ENCODE data around the gene B3GAT3.
A peak's percentile ranks its signal among the peaks of the same experiment; 100 is the strongest.
"Not testable (repeated sequence)": the region's sequence is repeated elsewhere in the genome, so short reads cannot be mapped to it uniquely, and the experiment has no call there.

B3GAT3 gene

DNA sequence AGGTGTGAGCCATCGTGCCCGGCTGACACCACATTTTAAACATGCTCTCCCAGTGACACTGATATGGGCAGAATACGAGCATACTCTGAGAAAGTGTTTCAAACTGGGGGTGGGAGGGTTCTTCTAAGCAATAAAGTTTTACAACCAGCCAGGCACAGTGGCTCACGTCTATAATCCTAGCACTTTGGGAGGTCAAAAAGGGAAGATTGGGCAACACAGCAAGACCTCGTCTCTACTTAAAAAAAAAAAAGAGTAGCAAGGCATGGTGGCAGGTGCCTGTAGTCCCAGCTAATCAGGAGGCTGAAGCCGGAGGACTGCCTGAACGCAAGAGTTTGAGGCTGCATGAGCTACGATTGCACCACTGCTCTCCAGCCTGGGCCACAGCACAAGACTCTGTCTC lies 22.4 kb upstream of the B3GAT3 start:
- TF ChIP-seq, protein P1, sequence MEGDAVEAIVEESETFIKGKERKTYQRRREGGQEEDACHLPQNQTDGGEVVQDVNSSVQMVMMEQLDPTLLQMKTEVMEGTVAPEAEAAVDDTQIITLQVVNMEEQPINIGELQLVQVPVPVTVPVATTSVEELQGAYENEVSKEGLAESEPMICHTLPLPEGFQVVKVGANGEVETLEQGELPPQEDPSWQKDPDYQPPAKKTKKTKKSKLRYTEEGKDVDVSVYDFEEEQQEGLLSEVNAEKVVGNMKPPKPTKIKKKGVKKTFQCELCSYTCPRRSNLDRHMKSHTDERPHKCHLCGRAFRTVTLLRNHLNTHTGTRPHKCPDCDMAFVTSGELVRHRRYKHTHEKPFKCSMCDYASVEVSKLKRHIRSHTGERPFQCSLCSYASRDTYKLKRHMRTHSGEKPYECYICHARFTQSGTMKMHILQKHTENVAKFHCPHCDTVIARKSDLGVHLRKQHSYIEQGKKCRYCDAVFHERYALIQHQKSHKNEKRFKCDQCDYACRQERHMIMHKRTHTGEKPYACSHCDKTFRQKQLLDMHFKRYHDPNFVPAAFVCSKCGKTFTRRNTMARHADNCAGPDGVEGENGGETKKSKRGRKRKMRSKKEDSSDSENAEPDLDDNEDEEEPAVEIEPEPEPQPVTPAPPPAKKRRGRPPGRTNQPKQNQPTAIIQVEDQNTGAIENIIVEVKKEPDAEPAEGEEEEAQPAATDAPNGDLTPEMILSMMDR (conservative IDR thresholded peaks at IDR 0.05; ENCODE audit: low read depth, low read length), result no peak
- no peak overlapping the region for H3K4me3 ChIP-seq (ENCODE audit: low read length)
- no peak for DNase-seq (ENCODE audit: low read depth)

DNA sequence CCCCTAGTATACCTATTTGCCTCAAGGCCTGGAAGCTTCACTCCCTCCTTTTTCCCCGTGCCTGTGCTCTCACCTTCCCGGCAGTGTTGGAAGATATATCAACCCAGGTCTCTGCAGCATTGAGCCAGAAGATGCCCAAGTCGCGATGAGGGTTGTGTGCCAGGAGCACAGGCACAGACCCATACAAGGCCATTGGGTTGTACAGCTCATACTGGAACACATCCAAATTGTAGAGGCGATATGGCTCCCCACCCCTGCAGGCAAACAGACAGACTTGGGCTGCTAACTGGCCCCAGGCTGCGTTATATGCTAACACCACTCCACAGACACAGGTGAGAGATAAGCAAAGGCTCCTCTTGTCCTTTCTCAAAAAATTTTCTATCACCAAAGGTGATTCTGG lies 10.7 kb upstream of the B3GAT3 start:
- H3K4me3 ChIP-seq (ENCODE audit: low read length), result no peak overlapping the region
- DNase-seq (ENCODE audit: low read depth), result no peak
- TF ChIP-seq, protein P1 (conservative IDR thresholded peaks at IDR 0.05; ENCODE audit: low read depth, low read length), result no peak

DNA sequence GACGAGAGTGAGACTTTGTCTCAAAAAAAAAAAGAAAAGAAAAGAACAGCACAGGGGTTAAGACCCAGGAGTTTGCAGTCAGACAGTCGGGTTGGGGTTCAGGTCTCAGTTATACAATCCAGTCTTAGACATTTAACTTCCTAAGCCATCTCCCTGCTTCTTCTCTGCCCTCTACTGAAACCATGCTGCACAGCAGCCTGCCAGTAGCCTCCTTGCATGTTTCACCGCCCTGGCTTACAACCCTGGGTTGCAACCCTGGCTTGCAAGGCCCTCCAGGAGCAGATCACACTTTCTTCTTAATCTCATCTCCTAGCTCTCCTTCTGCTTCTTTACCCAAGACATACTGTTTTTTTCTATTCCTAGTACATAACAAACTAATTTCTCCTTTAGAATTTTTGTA lies 5.9 kb upstream of the B3GAT3 start:
- TF ChIP-seq, protein P1 (conservative IDR thresholded peaks at IDR 0.05; ENCODE audit: low read depth, low read length), result no peak
- no peak for DNase-seq (ENCODE audit: low read depth)
- H3K4me3 ChIP-seq (ENCODE audit: low read length), result no peak overlapping the region

DNA sequence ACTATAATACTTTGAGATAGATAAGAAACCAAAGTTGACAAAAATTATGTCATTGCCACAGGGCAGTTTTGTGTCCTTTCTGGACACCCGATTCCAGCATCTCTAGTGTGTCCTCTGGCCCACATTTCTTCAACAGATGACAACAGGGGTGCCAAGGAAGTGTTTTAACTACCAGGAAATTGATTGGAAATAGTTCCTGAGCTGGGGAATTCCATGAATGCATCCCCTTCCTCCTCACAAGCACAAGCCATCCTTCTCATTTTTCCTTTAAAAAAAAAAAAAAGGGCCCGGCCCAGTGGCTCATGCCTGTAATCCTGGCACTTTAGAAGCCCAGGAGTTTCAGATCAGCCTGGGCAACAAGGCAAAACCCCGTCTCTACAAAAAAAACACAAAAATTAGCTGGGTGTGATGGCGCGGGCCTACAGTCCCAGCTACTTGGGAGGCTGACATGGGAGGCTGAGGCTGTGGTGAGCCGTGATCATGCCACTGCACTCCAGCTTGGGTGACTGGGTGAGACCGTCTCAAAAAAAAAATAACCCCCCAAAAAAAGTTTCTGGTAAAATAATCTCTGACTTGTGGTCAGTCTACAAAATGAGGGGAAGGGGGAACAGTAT lies 797 bp upstream of the B3GAT3 start:
- H3K4me3 ChIP-seq (ENCODE audit: low read length), result peak overlapping the region; percentile 31
- TF ChIP-seq, protein P1 (conservative IDR thresholded peaks at IDR 0.05; ENCODE audit: low read depth, low read length), result no peak
- no peak for DNase-seq (ENCODE audit: low read depth)

DNA sequence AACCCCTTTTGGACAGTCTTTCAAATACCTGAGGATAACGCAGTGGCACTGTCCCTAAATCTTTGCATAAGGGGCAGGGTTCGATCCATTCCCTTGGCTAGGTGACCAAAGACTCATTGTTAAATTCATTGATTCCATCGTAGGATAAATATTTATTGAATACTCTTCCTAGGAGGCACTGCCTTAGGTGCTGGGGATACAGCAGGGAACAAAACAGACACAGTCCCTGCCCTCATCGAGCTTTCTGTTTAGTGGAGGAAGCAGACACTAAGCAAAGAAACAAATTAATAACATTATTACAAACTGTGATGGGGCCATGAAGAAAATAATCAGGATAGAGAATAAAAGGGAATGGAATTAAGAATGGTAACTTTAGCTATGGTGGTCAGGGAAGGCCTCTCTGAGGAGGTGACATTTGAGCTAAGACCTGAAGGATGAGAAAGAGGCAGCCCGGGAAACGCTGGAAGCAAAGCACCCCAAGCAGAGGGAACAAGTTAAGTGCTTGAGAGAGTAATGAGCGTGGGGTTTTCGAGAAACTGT lies 689 bp downstream of the B3GAT3 start:
- DNase-seq (ENCODE audit: low read depth), result no peak
- peak overlapping the region; percentile 78 for H3K4me3 ChIP-seq (ENCODE audit: low read length)
- TF ChIP-seq, protein P1 (conservative IDR thresholded peaks at IDR 0.05; ENCODE audit: low read depth, low read length), result no peak

DNA sequence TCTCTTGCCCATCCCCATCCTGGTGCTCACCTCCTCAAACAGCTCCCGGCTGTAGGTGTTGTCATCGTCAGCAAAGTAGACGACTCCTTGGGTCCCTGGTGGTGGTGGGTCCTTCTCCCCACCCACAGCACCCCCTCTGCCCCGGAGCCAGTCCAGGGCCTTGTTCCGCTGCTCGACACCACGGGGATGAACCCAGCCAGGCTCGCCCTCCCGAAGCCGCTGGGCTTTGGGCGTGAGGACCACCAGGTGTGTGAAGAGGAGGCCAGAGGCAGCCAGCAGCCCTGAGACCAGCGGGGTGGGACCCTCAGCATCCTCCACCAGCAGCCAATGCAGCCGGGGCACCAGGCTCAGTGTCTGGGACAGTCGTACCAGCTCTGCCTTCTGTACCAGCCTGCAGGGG lies 4.8 kb downstream of the B3GAT3 start:
- not testable (repeated sequence) for H3K4me3 ChIP-seq (ENCODE audit: low read length); DNase-seq (ENCODE audit: low read depth)

DNA sequence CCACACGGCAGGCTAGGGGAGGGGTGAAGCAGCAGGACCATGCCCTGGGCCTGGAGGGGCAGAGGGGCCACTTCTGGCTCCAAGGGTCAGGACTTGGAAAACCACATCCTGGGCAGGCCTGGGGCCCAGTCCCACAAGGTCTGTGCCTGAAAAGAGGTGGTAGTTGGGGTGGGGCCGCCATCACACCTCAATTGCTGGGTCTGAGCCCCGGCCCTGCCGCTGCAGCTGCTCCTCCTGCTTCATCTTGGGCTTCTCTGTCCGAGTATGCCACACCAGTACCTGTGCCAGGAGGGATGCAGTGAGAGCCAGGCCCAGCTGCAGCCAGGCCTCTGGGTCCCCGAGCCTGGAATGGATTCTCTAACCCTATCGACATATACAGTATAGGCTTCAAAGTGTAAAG lies 6.3 kb downstream of the B3GAT3 start:
- no peak overlapping the region for H3K4me3 ChIP-seq (ENCODE audit: low read length)
- TF ChIP-seq, protein P1 (conservative IDR thresholded peaks at IDR 0.05; ENCODE audit: low read depth, low read length), result no peak
- no peak for DNase-seq (ENCODE audit: low read depth)
